Measurements from ENCODE around the gene PLA2G3. TPM values are rescaled to one million over a fixed set of nuclear protein-coding genes. Genes with fewer than 3 reads are reported as not detected.

PLA2G3 gene
- total and polyA plus RNA-seq, 2 of the 13 experiments (the other 11 are each of a cell fraction or from before 2014, with no cell fraction given), result 0.12 to 0.42 TPM

- no peaks in the 10 kb centered on the region for H4K20me1 ChIP-seq (ENCODE audit: insufficient read depth, low read length)
- H3K4me2 ChIP-seq (ENCODE audit: low read depth, low read length), result no peak overlapping the region
- no peaks in the 10 kb centered on the region for H3K36me3 ChIP-seq (replicated peaks in 1 of 2; ENCODE audit: control insufficient read depth in 1 of 2, insufficient read depth in 2 of 2, low read length in 2 of 2)
- peaks cover 2% of the 10 kb centered on the region for H3K4me1 ChIP-seq (ENCODE audit: insufficient read depth, low read length)
- no peak overlapping the region for H3K9ac ChIP-seq (ENCODE audit: insufficient read depth, low read depth, low read length)
- DNase-seq (ENCODE audit: low spot score) (no peak), ATAC-seq (no peak), FAIRE-seq (no peak)
- no peak overlapping the region for H3K27ac ChIP-seq (ENCODE audit: extremely low read length, insufficient read depth, low read length)
- no peak overlapping the region for H2AFZ ChIP-seq (ENCODE audit: low read length)
- no peaks in the 10 kb centered on the region for H3K79me2 ChIP-seq (ENCODE audit: insufficient read depth, low read length)
- POLR2A ChIA-PET, result no interaction called here
- H3K27me3 ChIP-seq (ENCODE audit: control insufficient read depth in 1 of 2, insufficient read depth in 2 of 2, low read length in 2 of 2), result peaks cover 6 to 45% of the 10 kb centered on the region in 2 experiments; a peak in 4 of 5 replicates
- intact Hi-C loops (cut with micrococcal nuclease; ENCODE audit: unreplicated experiment) (no loop called here), in situ Hi-C loops (cut with HindIII; ENCODE audit: extremely low pct_ligation_motif_present, low pct_unique_long_range_greater_than_20kb) (loop anchor here (5.0 to 10.0 kb wide), 2 partner anchors 39 to 177 kb away; partner anchors contain the start of genes MORC2 and TUG1)
- no peaks in the 10 kb centered on the region for H3K9me3 ChIP-seq (ENCODE audit: low read length)
- no peak overlapping the region for H3K4me3 ChIP-seq (replicated peaks in 1 of 3; ENCODE audit: insufficient read depth in 1 of 3, low read depth in 2 of 3, low read length in 3 of 3)
- WGBS (ENCODE audit: low lambda C conversion rate), result 3% methylated on average over 2 of the region's 2 CpGs
- CTCF ChIA-PET (ENCODE audit: low intra/inter-chr PET ratio, low total read pairs), result no interaction called here
- BruUV-seq (replicated peaks), result no TSS peak
- no peak for TF ChIP-seq ZNF446 (CRISPR knock-in tag; IDR thresholded peaks at IDR 0.05)
- no peak for TF ChIP-seq PRDM4 (CRISPR knock-in tag; IDR thresholded peaks at IDR 0.05; ENCODE audit: borderline replicate concordance)
- TF ChIP-seq TRAFD1 (CRISPR knock-in tag; IDR thresholded peaks at IDR 0.05; ENCODE audit: borderline replicate concordance), result no peak
- TF ChIP-seq KDM4B (CRISPR knock-in tag; IDR thresholded peaks at IDR 0.05), result no peak
- TF ChIP-seq ARNT (IDR thresholded peaks at IDR 0.05), result no peak
- no peak for TF ChIP-seq GTF2F1 (IDR thresholded peaks at IDR 0.05; ENCODE audit: low read length)
- no peak for TF ChIP-seq FOXO4 (CRISPR knock-in tag; conservative IDR thresholded peaks at IDR 0.05)
- no peak for TF ChIP-seq SSRP1 (CRISPR knock-in tag; IDR thresholded peaks at IDR 0.05)
- TF ChIP-seq ZNF674 (CRISPR knock-in tag; IDR thresholded peaks at IDR 0.05; ENCODE audit: low read depth), result no peak
- TF ChIP-seq IRX3 (CRISPR knock-in tag; IDR thresholded peaks at IDR 0.05; ENCODE audit: borderline replicate concordance, low read depth), result no peak
- no peak for TF ChIP-seq HINFP (CRISPR knock-in tag; IDR thresholded peaks at IDR 0.05; ENCODE audit: low read depth)
- TF ChIP-seq TFE3 (CRISPR knock-in tag; IDR thresholded peaks at IDR 0.05), result no peak
- no peak for TF ChIP-seq ZBTB7B (CRISPR knock-in tag; IDR thresholded peaks at IDR 0.05)
- TF ChIP-seq GMEB1 (CRISPR knock-in tag; IDR thresholded peaks at IDR 0.05; ENCODE audit: borderline replicate concordance), result no peak
These were observed 1.2 kb upstream of the PLA2G3 start for GRCh38 chr22:31141551-31141950.
